HG03108 (cell line): ENCODE measurements around the gene OR5AK2.
"Not testable (repeated sequence)": the region's sequence is repeated elsewhere in the genome, so short reads cannot be mapped to it uniquely, and the experiment has no call there.

ENCODE experiments used
- ATAC-seq: cut with Tn5 transposase; IDR thresholded peaks from one replicate; pipeline ENCODE4 v1.9.1; 2021; ENCODE audit warnings: moderate library complexity; ENCODE audit not compliant: unreplicated experiment

OR5AK2 gene, protein sequence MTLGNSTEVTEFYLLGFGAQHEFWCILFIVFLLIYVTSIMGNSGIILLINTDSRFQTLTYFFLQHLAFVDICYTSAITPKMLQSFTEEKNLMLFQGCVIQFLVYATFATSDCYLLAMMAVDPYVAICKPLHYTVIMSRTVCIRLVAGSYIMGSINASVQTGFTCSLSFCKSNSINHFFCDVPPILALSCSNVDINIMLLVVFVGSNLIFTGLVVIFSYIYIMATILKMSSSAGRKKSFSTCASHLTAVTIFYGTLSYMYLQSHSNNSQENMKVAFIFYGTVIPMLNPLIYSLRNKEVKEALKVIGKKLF

DNA sequence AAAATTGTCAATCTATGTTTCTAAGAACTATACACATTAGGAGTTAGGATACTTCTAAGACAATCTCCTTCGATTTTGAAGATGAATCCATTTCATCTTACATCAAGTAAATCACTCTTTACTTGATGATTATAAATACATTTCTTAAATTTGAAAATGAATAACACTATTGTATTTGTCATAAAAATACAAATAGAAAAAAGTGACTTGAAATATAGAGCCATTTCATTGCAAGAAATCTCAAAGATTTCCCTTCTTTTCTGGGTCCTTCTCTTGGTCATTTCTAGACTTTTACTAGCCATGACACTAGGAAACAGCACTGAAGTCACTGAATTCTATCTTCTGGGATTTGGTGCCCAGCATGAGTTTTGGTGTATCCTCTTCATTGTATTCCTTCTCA, at the start of gene OR5AK2:
OR5AK2 (plus strand) TSS at position 301 of the 400 bp plus-strand sequence; CDS start at position 301, 0 bp downstream.
- ATAC-seq, result no peak

DNA sequence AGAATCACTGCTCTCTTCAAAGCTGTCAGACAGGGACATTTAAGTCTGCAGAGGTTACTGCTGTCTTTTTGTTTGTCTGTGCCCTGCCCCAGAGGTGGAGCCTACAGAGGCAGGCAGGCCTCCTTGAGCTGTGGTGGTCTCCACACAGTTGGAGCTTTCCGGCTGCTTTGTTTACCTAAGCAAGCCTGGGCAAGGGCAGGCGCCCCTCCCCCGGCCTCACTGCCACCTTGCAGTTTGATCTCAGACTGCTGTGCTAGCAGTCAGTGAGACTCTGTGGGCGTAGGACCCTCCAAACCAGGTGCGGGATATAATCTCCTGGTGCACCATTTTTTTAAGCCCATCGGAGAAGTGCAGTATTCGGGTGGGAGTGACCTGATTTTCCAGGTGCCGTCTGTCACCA, 43.2 kb upstream of the OR5AK2 start:
- ATAC-seq, result not testable (repeated sequence)

DNA sequence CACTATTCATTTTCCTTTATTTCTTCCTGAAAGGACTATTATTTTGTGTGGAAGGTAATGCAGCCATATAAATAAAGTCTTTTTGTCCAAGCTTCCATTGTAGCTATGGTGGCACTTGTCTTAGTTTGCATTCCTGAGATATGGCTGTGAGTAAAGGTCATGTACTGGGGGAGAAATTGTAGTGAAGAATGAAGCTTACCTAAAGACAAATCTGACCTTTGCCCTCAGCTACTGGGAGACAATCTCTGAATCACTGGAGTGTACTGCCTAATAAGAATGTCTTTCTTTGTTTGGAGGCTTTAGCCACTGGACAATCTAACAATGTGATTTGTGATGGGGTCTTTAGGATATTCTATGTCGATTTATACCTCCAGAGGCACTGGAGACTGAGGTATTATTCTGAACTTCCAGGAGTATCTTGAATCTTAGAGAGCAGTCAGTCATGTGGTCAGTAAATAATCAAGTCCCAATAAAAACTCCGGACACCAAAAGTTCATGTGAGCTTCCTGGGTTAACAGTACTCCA, 39.7 kb upstream of the OR5AK2 start:
- no peak for ATAC-seq

DNA sequence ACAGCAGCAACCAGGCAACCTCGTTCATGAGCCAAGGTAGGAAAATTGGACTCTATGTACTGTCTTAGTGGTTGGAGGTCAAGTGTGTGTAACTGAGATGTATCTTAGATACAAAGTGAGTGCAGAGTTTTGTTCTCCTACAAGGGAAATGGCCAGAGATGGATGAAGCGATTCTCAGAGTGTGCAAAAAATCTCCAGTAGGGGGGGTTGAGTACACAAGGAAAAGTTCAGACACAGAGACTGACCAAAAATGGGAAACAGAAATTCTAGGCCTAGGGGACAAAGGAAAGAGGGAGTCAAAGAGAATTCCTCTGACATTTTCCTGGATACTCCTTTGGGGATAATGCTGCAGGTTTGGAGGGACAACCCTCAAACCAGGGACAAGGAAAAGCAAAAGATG, 38.2 kb upstream of the OR5AK2 start:
- no peak for ATAC-seq

DNA sequence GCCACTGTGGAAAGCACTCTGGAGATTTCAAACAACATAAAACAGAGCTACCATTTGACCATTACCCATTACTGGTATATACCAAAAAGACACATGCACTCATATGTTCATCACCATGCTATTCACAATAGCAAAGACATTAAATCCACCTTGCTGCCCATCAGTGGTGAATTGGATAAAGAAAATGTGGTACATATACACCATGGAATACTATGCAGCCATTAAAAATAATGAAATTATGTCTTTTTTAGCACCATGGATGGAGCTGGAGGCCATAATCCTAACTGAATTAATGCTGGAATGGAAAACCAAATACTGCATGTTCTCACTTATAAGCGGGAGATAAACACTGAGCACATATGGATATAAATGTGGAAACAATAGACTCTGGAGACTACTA, 34.8 kb upstream of the OR5AK2 start:
- not testable (repeated sequence) for ATAC-seq

DNA sequence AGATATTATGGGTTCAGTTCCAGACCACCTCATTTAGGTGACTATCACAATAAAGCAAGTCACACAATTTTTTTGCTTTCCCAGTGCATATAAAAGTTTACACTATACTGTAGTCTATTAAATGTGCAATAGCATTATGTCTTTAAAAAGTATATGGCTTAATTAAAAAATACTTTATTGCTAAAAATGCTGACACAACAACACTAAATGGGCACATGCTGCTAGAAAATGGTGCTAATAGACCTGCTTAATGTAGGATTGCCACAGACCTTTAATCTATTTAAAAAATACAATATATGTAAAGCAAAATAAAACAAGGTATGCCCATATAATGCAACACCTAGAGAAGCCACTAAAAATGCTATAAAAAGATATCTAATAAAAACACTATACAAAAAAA, 27.1 kb upstream of the OR5AK2 start:
- ATAC-seq, result no peak

DNA sequence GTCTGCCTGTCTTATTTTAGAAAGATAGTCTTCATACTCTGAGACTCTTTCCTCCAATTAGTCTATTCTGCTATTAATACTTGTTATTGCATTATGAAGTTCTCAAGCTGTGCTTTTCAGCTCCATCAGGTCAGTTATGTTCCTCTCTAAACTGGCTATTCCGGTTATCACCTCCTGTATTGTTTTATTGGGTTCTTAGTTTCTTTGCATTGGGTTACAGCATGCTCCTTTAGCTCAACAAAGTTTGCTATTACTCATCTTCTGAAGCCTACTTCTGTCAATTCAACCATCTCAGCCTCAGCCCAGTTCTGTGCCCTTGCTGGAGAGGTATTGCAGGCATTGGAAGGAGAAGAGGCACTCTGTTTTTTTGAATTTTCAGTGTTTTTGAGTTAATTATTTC, 21.0 kb upstream of the OR5AK2 start:
- ATAC-seq, result no peak

DNA sequence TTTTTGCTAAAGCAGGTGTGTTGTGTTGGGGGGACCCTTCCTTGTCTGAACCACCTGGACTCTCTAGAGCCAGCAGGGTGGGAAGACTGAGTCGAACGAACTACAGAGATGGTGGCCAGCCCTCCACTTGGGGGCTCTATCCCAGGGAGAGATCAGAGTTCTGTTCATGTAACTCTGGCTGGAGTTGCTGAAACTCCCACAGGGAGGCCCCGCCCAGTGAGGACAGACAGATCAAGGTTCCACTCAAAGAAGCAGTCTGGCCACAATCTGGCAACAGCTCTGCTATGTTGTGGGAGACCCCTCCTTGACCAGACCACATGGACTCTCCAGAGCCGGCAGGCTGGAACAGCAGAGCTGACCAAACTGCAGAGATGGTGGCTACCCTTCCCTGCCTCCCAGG, 20.2 kb upstream of the OR5AK2 start:
- no peak for ATAC-seq

DNA sequence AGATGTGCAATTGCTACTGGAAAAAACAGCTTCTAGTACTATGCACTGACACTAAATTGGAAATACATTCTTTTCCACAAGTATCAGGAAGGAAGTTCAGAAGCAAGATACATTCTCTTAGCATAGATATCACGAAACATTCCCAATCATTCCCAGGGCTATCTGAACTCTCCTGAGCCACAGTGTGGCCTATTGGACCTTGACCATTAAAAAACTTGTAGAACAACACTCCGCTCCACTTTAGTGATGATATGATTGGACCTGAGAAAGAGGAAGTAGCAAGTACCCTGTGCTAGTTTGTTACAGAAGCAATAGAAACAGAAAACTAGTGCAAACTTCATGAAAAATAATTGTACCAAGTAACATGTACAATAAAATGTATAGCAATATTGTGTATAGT, 11.4 kb upstream of the OR5AK2 start:
- ATAC-seq, result no peak

DNA sequence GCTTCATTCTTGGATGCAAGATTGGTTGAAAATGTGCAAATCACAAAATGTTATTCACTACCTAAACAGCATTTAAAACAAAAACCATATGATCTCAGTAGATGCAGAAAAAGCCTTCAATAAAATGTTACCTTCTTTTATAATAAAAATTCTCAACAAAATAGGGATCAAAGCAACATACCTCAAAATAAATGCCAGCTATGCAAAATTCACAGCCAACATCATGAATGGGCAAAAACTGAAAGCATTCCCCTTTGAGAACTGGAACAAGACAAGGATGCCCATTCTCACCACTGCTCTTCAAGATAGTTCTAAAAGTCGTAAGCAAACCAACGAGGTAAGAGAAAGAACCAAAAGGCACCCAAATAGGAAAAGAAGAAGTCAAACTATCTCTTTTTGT, 2.0 kb downstream of the OR5AK2 start:
- ATAC-seq, result no peak

DNA sequence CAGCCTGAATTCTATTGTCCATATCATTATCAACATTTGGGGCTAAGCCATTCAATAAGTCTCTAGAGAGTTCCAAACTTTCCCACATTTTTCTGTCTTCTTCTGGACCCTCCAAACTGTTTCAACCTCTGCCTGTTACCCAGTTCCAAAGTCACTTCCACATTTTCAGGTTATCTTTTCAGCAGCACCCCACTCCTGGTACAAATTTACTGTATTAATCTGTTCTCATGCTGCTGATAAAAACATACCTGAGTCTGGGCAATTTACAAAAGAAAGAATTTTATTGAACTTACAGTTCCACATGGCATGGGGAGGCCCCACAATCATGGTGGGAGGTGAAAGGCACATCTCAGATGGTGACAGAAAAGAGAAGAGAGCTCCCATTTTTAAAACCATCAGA, 5.8 kb downstream of the OR5AK2 start:
- no peak for ATAC-seq

DNA sequence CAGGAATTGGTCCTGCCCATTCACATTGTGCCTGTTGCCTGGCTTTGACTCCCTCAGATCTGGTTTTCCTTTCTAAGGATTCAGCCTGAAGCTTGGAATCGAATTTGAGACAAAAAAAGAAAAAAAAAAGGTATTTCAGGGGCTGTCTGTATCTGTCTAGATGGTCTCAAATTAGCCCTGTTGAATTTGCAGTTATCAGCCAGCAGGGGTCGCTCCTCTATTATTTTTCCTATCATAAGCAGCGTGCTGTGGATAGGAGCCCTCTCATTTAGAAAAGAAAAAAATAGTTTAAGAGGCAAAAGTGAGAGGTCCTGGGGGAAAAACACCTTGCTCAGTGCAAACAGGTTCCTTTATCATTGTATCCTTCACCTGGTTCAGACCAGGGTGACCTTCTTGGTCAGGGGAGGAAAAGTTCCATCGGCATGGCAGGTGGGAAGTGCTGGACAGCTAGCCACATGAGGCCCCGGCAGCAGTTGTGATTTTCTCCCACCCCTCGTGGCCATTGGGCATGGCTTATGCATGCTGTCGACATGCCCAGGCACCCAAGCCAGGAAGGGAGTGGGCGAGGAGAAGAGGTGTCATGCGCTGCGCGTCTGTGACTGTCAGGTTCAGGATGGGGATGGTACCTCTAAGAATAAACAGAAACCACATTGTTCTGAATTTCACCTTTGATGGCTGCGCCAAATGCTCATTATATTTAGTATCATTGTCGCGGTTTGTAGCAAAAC, 13.1 kb downstream of the OR5AK2 start:
- no peak for ATAC-seq

DNA sequence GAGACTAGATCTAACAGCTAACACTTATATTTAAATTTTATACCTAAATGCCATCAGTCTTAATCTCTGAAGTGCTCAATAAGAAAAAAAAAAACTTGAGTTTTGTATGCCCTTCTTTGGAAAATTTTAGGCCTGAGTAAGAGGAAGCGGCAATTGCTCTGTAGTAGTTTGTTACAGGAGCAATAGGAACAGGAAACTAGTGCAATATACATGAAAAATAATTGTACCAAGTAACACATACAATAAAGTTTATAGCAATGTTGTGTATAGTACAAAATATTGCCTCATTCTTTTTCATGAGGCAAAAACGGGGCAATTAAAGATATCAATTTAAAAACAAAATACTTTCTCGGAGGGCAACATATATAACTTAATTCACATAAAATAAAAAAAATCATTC, 19.7 kb downstream of the OR5AK2 start:
- no peak for ATAC-seq

DNA sequence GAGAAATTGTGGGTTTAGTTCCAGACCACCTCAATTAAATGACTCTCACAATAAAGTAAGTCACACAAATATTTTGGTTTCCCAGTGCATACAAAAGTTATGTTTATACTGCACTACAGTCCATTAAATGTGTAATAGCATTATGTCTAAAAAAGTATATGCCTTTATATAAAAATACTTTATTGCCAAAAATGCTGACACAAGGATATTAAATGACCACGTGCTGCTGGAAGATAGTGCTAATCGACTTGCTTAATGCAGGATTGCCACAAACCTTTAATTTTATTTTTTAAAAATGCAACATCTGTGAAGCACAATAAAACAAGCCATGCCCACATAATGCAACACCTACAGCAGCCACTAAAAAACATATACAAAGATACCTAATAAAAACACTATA, 27.0 kb downstream of the OR5AK2 start:
- ATAC-seq, result no peak

DNA sequence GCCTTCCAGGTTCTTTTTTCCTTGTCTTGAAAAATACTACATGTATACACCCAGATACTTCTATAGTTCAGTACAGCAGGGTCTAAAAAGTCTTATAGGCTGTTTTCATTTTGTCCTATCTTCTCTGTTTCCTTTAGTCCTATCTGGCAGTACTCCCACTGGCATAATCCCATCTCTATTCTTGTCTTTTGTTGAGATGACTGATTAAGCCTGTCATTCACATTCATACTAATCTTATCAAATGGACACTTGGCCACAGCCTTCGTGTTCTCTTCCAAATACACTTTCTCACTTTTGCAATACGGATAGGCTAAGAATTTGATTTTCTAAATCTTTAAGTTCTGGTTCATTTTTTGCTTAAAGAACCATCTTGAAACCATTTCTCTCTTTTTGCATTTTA, 42.8 kb downstream of the OR5AK2 start:
- no peak for ATAC-seq
